NCI-H526 treated with DMSO at 0.1 percent for 48 hours (cell line): ENCODE results near the gene UGT1A5.
A peak's percentile ranks its signal among the peaks of the same experiment; 100 is the strongest.
"Not testable (repeated sequence)": the region's sequence is repeated elsewhere in the genome, so short reads cannot be mapped to it uniquely, and the experiment has no call there.

Experiments used
- DNase-seq: peaks from one replicate; lab custom pipeline; 2025; lab: John Stamatoyannopoulos, UW

Gene UGT1A5

DNA sequence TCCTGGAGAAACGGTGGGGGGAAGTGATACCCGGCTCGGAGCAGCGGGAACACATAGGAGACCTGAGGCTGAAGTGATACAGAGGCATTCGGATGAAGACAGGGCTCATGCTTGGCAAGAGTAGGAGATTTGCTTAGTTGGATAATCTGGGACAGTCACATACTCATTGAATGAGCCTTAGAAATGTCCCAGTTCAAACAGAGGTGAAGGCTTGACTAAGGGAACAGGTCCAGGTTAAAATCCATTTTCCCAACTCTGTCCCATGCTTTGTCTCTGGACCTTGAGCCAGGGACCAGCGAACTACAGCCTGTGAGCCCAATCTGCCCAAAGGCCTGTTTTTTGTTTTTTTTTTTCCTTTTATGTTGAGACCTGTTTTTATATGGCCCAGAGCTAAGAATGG, 18.7 kb upstream of the UGT1A5 start:
- no peak for DNase-seq

DNA sequence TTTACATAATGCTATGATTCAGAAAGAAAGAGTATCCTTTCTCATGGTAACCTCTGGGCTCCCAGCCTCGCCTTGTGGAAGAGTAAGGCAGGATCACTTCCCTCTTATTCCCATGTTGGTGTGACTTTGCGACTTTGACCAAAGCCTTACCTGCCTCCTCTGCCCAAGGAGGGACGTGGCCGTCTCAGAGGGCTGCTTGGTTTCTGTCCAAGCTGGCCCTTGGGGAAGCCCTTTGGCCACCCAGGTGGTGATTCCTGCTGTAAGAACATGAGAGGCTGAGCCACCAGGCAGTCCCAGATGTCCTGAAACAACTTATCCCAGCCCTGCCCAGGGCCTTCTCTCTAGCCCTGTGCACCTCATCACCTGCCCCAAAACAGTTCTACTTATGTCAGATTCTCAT, 14.0 kb upstream of the UGT1A5 start:
- DNase-seq: no peak

GRCh38 chr2:233699424-233700027, 13.2 kb upstream of the UGT1A5 start:
- no peak for DNase-seq

GRCh38 chr2:233700028-233700635, 12.6 kb upstream of the UGT1A5 start:
- DNase-seq: no peak

DNA sequence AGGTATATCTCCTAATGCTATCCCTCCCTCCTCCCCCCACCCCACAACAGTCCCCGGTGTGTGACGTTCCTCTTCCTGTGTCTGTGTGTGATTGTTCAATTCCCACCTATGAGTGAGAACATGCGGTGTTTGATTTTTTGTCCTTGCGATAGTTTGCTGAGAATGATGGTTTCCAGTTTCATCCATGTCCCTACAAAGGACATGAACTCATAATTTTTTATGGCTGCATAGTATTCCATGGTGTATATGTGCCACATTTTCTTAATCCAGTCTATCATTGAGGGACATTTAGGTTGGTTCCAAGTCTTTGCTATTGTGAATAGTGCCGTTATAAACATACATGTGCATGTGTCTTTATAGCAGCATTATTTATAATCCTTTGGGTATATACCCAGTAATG, 11.9 kb upstream of the UGT1A5 start:
- DNase-seq: not testable (repeated sequence)

- DNase-seq: no peak
These were observed 10.5 kb upstream of the UGT1A5 start for GRCh38 chr2:233702238-233702637.

DNA sequence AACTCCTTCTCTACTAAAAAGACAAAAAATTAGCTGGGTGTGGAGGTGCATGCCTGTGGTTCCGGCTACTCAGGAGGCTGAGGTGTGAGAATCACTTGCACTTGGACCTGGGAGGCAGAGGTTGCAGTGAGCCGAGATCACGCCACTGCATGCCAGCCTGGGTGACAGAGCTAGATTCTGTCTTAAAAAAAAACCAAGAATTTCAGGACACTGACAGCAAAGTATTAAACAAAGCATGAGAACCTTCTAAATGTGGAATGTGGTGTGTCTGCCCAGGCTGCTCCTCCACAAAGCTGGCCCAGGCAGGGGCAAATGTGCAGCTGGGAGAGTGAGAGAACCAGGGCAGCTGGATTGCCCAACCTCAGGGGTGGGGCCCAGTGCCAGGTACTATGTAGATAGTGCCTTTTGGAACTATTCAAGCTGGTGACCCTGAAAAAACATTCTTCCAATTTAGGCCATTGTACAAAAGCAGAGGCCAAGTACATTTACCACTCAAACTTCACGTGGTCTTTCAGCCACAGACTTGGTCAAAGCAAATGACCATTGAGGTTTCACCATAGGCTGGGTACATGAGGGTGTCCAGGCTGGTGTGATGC, 6.7 kb upstream of the UGT1A5 start:
- DNase-seq: no peak

DNA sequence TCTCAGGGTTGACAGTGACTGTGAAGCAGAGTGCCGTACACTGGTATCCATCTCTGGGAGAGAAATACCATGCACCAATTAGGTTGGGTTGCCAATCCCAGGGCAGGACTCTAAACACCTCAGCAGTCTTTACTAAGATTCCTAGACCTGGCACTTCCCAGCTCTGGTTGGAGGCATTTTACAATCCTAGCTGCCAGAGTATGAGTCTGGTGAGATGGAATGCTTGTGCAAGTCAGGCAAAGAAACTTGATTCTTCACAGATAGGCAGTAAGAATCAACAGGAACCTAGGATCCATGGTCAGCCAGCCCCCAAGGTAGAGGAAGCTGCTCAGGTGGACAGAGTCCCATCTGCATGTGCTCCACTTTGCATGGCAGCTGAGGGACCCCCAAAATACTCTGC, 6.0 kb upstream of the UGT1A5 start:
- no peak for DNase-seq

DNA sequence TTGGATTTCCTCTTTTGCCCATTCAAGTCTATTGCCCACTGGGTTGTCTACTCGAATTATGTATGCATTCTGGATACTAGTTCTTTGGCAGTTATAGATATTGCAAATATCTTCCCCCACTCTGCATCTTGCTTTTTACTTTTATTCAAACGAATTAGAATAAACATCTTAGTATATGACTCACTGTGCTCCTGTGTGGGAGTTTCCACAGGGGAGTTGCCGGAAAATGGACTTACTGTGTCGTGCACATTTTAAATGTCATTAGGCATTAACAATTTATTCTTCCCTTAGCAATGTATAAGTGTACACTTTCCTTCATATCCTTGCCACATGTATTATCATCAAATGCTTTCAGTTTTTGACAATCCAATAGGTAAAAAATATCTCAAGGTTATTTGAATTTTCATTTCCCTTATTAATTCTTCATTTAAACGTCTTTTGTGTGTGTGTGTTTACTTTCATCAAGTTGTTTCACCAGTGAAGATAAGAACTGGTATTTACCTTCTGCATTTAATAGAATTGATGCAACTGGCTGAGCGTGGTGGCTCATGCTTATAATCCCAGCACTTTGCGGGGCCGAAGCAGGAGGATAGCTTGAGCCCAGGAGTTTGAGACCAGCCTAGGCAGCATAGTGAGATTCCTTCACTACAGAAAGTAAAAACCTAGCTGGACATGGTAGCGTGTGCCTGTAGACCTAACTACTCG, 4.6 kb upstream of the UGT1A5 start:
- no peak for DNase-seq

GRCh38 chr2:233708942-233709341, 3.8 kb upstream of the UGT1A5 start:
- no peak for DNase-seq

DNA sequence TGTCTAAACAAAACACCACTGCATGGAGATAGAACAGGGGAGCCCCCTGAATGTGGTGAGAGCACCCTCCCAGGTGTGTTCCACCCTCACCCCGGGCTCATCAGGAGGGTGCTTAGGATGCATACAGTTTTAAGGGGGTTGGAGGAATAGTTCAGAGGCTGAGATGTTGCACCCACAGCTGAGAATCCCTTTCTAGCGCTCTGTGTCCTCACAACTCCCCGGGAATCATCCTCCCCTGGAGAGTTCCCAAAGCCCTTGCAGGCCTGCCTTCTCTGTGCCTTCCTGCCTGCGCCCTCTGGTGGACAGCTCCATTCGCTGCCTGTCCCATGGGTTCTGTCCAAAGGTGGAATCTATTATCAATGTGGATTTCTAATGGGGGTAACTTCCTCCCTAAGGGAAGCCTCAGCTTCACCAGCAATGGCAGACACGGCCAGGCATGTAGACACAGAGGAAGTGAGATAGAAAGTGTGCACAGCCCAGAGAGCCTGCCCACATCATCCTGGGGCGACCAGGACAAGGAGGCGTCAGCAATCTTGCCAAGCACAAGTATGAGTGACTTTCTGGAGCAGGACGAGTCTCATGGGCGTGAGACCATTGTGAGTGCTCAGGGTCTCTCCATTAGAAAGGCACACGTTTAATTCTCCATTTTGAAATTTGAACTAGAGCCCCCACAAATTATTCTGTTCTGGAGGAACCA, 1.2 kb upstream of the UGT1A5 start:
- DNase-seq: peak; percentile 5

GRCh38 chr2:233713262-233713615, 532 bp downstream of the UGT1A5 start:
- no peak for DNase-seq

DNA sequence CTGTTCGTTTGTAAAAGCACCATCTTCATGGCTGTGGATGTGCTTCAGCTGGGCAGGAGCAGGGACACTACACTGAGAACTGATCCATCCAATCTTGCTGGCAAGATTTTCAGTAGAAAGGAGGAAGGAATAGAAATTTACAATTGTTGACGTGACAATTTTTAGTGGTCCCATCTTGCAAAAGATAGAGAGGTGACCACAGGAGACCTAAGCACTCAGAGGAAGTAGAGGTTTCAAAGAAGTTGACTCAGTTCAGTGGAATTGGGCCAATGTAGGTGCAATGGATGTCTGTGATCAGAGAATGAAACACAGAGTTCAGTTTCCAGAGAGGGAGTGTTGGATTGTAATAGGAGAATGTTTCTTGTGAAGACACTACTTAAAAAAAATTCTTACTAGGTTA, 1.4 kb downstream of the UGT1A5 start:
- DNase-seq: no peak

- DNase-seq: no peak
These were observed 5.8 kb downstream of the UGT1A5 start, which contains the start of gene UGT1A4 for GRCh38 chr2:233718552-233718951. UGT1A4 (plus strand) TSS chr2:233718736; CDS start chr2:233718821, 85 bp downstream.

DNA sequence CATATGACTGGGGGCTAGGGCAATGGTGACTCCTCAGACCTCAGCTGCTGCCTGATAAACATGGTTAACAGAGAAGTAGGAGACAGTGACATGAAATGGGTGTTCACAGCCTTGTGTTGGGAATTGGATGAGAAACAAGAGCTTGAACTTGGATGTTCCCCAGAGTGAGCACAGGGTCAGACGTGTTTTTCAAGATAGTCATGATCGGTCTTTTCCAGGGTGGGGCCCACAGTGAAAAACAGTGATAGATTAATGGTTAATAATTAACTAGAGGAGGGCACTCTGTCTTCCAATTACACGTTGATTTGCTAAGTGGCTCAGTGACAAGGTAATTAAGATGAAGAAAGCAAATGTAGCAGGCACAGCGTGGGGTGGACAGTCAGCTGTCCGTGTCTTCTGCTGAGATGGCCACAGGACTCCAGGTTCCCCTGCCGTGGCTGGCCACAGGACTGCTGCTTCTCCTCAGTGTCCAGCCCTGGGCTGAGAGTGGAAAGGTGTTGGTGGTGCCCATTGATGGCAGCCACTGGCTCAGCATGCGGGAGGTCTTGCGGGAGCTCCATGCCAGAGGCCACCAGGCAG, 16.1 kb downstream of the UGT1A5 start, which contains the start of gene UGT1A3:
UGT1A3 (plus strand) TSS at position 320 of the 579 bp plus-strand sequence; CDS start at position 405, 85 bp downstream.
- no peak for DNase-seq

- DNase-seq: not testable (repeated sequence)
These were observed 24.4 kb downstream of the UGT1A5 start for GRCh38 chr2:233736868-233737653.

GRCh38 chr2:233740870-233741269, 28.2 kb downstream of the UGT1A5 start:
- DNase-seq: no peak

DNA sequence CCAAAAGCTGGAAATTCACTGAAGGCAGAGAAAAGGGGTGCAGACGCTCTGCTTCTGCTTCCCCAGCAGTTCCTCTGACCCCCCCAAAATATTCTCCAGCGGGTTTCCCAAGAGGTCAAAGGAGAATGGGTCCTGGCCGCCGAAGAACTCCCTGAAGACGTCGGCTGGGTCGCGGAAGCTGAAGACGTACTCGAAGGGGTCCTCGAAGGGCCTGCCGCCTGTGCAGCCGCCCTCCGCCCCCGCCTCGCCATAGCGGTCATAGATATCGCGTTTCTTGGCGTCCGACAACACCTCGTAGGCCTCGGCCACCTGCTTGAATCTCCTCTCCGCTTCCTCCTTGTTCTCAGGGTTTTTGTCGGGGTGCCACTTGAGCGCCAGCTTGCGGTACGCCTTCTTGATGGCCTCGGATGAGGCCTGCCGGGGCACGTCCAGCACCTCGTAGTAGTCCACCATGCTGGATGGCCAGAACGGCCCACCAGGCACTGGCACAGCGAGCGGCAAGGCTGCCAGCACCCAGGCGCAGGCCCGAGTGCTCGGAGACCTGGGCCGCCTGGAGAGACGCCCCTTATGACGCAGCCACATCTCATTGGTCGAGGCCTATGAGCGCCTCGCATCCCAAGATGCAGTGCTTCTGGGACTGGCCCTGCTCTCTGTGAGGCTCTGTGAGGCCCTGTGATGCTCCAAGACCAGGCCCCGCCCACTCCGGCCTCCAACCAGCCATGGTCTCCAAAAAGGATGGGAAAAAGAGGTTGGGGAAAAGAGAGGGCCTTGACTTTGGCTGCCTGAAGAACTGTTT, 31.0 kb downstream of the UGT1A5 start:
- no peak for DNase-seq

- DNase-seq: no peak
These were observed 32.5 kb downstream of the UGT1A5 start for GRCh38 chr2:233745073-233745755.

GRCh38 chr2:233745838-233746237, 33.1 kb downstream of the UGT1A5 start:
- not testable (repeated sequence) for DNase-seq
